ENCODE results near the gene ANKH.

DNA sequence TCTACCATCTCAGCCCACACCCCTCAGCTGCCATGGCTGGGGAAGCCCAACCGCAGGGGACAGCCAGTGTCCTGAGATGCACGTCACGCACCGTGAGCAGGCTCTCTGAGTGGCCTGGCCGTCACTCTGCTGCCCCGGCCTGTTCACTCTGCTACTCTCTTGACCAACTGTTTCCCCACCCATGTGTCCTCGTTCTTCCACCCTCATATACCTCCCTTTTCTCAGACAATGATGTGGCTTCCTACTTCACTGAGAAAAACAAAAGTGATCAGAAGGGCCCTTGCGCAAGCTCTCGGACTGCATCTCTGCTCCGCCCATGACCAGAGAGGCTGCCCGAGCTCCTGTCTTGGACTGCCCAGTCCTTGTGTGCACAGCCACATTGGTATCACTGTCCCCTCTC, 159.4 kb downstream of the ANKH start:
- TF ChIP-seq, protein P1, sequence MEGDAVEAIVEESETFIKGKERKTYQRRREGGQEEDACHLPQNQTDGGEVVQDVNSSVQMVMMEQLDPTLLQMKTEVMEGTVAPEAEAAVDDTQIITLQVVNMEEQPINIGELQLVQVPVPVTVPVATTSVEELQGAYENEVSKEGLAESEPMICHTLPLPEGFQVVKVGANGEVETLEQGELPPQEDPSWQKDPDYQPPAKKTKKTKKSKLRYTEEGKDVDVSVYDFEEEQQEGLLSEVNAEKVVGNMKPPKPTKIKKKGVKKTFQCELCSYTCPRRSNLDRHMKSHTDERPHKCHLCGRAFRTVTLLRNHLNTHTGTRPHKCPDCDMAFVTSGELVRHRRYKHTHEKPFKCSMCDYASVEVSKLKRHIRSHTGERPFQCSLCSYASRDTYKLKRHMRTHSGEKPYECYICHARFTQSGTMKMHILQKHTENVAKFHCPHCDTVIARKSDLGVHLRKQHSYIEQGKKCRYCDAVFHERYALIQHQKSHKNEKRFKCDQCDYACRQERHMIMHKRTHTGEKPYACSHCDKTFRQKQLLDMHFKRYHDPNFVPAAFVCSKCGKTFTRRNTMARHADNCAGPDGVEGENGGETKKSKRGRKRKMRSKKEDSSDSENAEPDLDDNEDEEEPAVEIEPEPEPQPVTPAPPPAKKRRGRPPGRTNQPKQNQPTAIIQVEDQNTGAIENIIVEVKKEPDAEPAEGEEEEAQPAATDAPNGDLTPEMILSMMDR (IDR thresholded peaks at IDR 0.05), result no peak
- TF ChIP-seq POLR2AphosphoS5 (IDR thresholded peaks at IDR 0.05), result no peak
